ENCODE data around the gene VWC2L.

VWC2L gene

GRCh38 chr2:214477305-214477704 is 66.5 kb downstream of the VWC2L start:
- H3K14ac ChIP-seq (ENCODE audit: low read length in 2 of 2), result no peak overlapping the region
- H4K8ac ChIP-seq (ENCODE audit: low read length), result no peak overlapping the region
- no peak overlapping the region for H2BK12ac ChIP-seq (ENCODE audit: low read length in 2 of 2)
- no peak overlapping the region for H3K4me2 ChIP-seq (ENCODE audit: low read length, poor library complexity, severe bottlenecking)
- no peaks in the 10 kb centered on the region for H3K27me3 ChIP-seq (ENCODE audit: control insufficient read depth in 1 of 2, insufficient read depth in 1 of 2, low read length in 2 of 2)
- no peak overlapping the region for H3K27ac ChIP-seq (ENCODE audit: low read length, poor library complexity, severe bottlenecking)
- no peaks in the 10 kb centered on the region for H3K36me3 ChIP-seq (ENCODE audit: control insufficient read depth in 1 of 2, insufficient read depth in 2 of 2, low read depth in 1 of 2, low read length in 2 of 2)
- DNase-seq, result peak; percentile 83
- H3K4me3 ChIP-seq (ENCODE audit: insufficient read depth in 1 of 2, low read depth in 1 of 2, low read length in 2 of 2), result no peak overlapping the region
- no peak overlapping the region for H3K4ac ChIP-seq (ENCODE audit: low read depth in 1 of 2, low read length in 2 of 2)
- no peak overlapping the region for H2BK120ac ChIP-seq (ENCODE audit: low read depth, low read length)
- H3K18ac ChIP-seq (ENCODE audit: low read depth in 1 of 2, low read length in 2 of 2), result no peak overlapping the region
- no peaks in the 10 kb centered on the region for H3K9me3 ChIP-seq (ENCODE audit: control insufficient read depth, low read length)
- H3K79me1 ChIP-seq (replicated peaks; ENCODE audit: low read length, poor library complexity, severe bottlenecking), result no peaks in the 10 kb centered on the region
- no peak overlapping the region for H2BK5ac ChIP-seq (ENCODE audit: low read depth, low read length, poor library complexity, severe bottlenecking)
- 44% methylated on average over 2 of the region's 2 CpGs for WGBS
- no peak overlapping the region for H2BK15ac ChIP-seq (ENCODE audit: low read depth, poor library complexity, severe bottlenecking)
- no peak overlapping the region for H4K91ac ChIP-seq (ENCODE audit: low read length)
- H3K4me1 ChIP-seq (ENCODE audit: control insufficient read depth, insufficient read depth, low read depth, low read length), result no peaks in the 10 kb centered on the region
- H3K9ac ChIP-seq (ENCODE audit: low read length), result no peak overlapping the region
- no peak overlapping the region for H2AFZ ChIP-seq (ENCODE audit: low read depth, low read length)
- no peak overlapping the region for H3K23ac ChIP-seq (ENCODE audit: low read length in 2 of 2)
- H2AK5ac ChIP-seq (ENCODE audit: low read length, severe bottlenecking), result no peak overlapping the region

DNA sequence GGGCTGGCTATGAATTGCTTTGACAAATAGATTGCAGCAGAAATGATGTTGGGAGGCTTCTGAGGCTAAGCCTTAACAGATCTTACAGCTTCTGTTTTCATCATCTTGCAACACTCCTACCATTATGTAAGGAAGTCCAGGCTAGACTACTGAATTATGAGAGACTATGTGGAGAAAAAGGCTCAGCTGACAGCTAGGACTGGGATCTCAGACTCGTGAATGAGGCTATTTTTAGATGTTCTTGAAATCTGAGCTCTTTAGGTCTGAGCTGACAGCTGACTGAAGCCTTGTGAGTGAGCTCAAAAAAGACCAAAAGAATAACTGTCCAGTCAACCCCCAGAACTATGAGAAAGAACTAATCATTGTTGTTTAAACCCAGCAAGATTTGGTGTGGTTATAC is 70.3 kb downstream of the VWC2L start:
- Histone ChIP-seq H3K9me3 (ENCODE audit: control insufficient read depth, low read length) (no peaks in the 10 kb centered on the region), H3K18ac (ENCODE audit: low read depth in 1 of 2, low read length in 2 of 2) (no peak overlapping the region), H3K36me3 (ENCODE audit: control insufficient read depth in 1 of 2, insufficient read depth in 2 of 2, low read depth in 1 of 2, low read length in 2 of 2) (no peaks in the 10 kb centered on the region), H2BK5ac (ENCODE audit: low read depth, low read length, poor library complexity, severe bottlenecking) (no peak overlapping the region), H2BK120ac (ENCODE audit: low read depth, low read length) (no peak overlapping the region), H2AFZ (ENCODE audit: low read depth, low read length) (no peak overlapping the region), H4K91ac (ENCODE audit: low read length) (no peak overlapping the region), H2BK15ac (ENCODE audit: low read depth, poor library complexity, severe bottlenecking) (no peak overlapping the region), H3K9ac (ENCODE audit: low read length) (no peak overlapping the region), H3K79me1 (replicated peaks; ENCODE audit: low read length, poor library complexity, severe bottlenecking) (no peaks in the 10 kb centered on the region), H3K4ac (ENCODE audit: low read depth in 1 of 2, low read length in 2 of 2) (no peak overlapping the region), H3K23ac (ENCODE audit: low read length in 2 of 2) (no peak overlapping the region), H3K4me2 (ENCODE audit: low read length, poor library complexity, severe bottlenecking) (no peak overlapping the region), H3K27me3 (ENCODE audit: control insufficient read depth in 1 of 2, insufficient read depth in 1 of 2, low read length in 2 of 2) (no peaks in the 10 kb centered on the region), H4K8ac (ENCODE audit: low read length) (no peak overlapping the region), H2BK12ac (ENCODE audit: low read length in 2 of 2) (no peak overlapping the region), H3K4me1 (ENCODE audit: control insufficient read depth, insufficient read depth, low read depth, low read length) (no peaks in the 10 kb centered on the region), H3K14ac (ENCODE audit: low read length in 2 of 2) (no peak overlapping the region), H2AK5ac (ENCODE audit: low read length, severe bottlenecking) (no peak overlapping the region), H3K4me3 (ENCODE audit: insufficient read depth in 1 of 2, low read depth in 1 of 2, low read length in 2 of 2) (no peak overlapping the region), H3K27ac (ENCODE audit: low read length, poor library complexity, severe bottlenecking) (no peak overlapping the region)
- peak; percentile 91 for DNase-seq
- 0% methylated on average over 1 of the region's 1 CpG for WGBS

- H3K4me3 ChIP-seq (ENCODE audit: insufficient read depth in 1 of 2, low read depth in 1 of 2, low read length in 2 of 2), result no peak overlapping the region
- no peaks in the 10 kb centered on the region for H3K27me3 ChIP-seq (ENCODE audit: control insufficient read depth in 1 of 2, insufficient read depth in 1 of 2, low read length in 2 of 2)
- H2BK120ac ChIP-seq (ENCODE audit: low read depth, low read length), result no peak overlapping the region
- no peak overlapping the region for H2AK5ac ChIP-seq (ENCODE audit: low read length, severe bottlenecking)
- H3K14ac ChIP-seq (ENCODE audit: low read length in 2 of 2), result no peak overlapping the region
- no peak overlapping the region for H3K9ac ChIP-seq (ENCODE audit: low read length)
- 86% methylated on average over 2 of the region's 2 CpGs for whole genome bisulfite sequencing
- H4K91ac ChIP-seq (ENCODE audit: low read length), result no peak overlapping the region
- no peaks in the 10 kb centered on the region for H3K4me1 ChIP-seq (ENCODE audit: control insufficient read depth, insufficient read depth, low read depth, low read length)
- DNase-seq, result no peak
- no peak overlapping the region for H3K23ac ChIP-seq (ENCODE audit: low read length in 2 of 2)
- H2BK5ac ChIP-seq (ENCODE audit: low read depth, low read length, poor library complexity, severe bottlenecking), result no peak overlapping the region
- H3K27ac ChIP-seq (ENCODE audit: low read length, poor library complexity, severe bottlenecking), result no peak overlapping the region
- H3K18ac ChIP-seq (ENCODE audit: low read depth in 1 of 2, low read length in 2 of 2), result peak overlapping the region in 1 of 2 experiments; percentile 17
- no peak overlapping the region for H3K4ac ChIP-seq (ENCODE audit: low read depth in 1 of 2, low read length in 2 of 2)
- H3K36me3 ChIP-seq (ENCODE audit: control insufficient read depth in 1 of 2, insufficient read depth in 2 of 2, low read depth in 1 of 2, low read length in 2 of 2), result no peaks in the 10 kb centered on the region
- no peak overlapping the region for H2BK15ac ChIP-seq (ENCODE audit: low read depth, poor library complexity, severe bottlenecking)
- no peak overlapping the region for H3K4me2 ChIP-seq (ENCODE audit: low read length, poor library complexity, severe bottlenecking)
- H2BK12ac ChIP-seq (ENCODE audit: low read length in 2 of 2), result no peak overlapping the region
- H3K9me3 ChIP-seq (ENCODE audit: control insufficient read depth, low read length), result no peaks in the 10 kb centered on the region
- H2AFZ ChIP-seq (ENCODE audit: low read depth, low read length), result no peak overlapping the region
- no peak overlapping the region for H4K8ac ChIP-seq (ENCODE audit: low read length)
- H3K79me1 ChIP-seq (replicated peaks; ENCODE audit: low read length, poor library complexity, severe bottlenecking), result no peaks in the 10 kb centered on the region
Observed at GRCh38 chr2:214482728-214483127, 71.9 kb downstream of the VWC2L start.

DNA sequence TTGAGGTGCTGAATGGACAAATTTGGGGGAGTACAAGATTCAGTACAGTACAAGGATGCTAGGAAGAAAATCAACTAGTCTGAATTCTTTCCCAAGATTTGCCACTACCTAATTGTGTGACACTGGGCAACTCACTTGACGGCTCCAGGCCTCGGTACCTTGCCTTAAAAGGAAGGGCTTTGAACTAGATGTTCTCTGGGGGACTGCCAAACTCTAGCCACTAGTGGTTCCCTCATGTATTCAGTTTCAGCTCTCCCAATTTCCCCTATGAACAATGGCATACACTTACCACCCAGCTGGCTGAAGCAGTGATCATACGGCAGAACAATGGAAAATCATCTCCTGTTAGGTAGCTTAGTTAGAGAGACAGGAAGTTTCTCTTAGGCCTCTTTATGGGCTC is 73.4 kb downstream of the VWC2L start:
- H3K9me3 ChIP-seq (ENCODE audit: control insufficient read depth, low read length), result no peaks in the 10 kb centered on the region
- H2BK12ac ChIP-seq (ENCODE audit: low read length in 2 of 2), result no peak overlapping the region
- no peak overlapping the region for H3K4me3 ChIP-seq (ENCODE audit: insufficient read depth in 1 of 2, low read depth in 1 of 2, low read length in 2 of 2)
- H3K4ac ChIP-seq (ENCODE audit: low read depth in 1 of 2, low read length in 2 of 2), result no peak overlapping the region
- no peak overlapping the region for H2BK15ac ChIP-seq (ENCODE audit: low read depth, poor library complexity, severe bottlenecking)
- no peak overlapping the region for H3K4me2 ChIP-seq (ENCODE audit: low read length, poor library complexity, severe bottlenecking)
- WGBS, result 90% methylated on average over 3 of the region's 3 CpGs
- H2BK120ac ChIP-seq (ENCODE audit: low read depth, low read length), result no peak overlapping the region
- no peak overlapping the region for H3K14ac ChIP-seq (ENCODE audit: low read length in 2 of 2)
- no peak overlapping the region for H2BK5ac ChIP-seq (ENCODE audit: low read depth, low read length, poor library complexity, severe bottlenecking)
- no peak overlapping the region for H3K27ac ChIP-seq (ENCODE audit: low read length, poor library complexity, severe bottlenecking)
- no peak overlapping the region for H3K18ac ChIP-seq (ENCODE audit: low read depth in 1 of 2, low read length in 2 of 2)
- no peak overlapping the region for H3K9ac ChIP-seq (ENCODE audit: low read length)
- no peak overlapping the region for H2AFZ ChIP-seq (ENCODE audit: low read depth, low read length)
- no peak overlapping the region for H4K91ac ChIP-seq (ENCODE audit: low read length)
- DNase-seq, result no peak
- no peak overlapping the region for H2AK5ac ChIP-seq (ENCODE audit: low read length, severe bottlenecking)
- H3K27me3 ChIP-seq (ENCODE audit: control insufficient read depth in 1 of 2, insufficient read depth in 1 of 2, low read length in 2 of 2), result no peaks in the 10 kb centered on the region
- H3K23ac ChIP-seq (ENCODE audit: low read length in 2 of 2), result no peak overlapping the region
- no peak overlapping the region for H4K8ac ChIP-seq (ENCODE audit: low read length)
- H3K4me1 ChIP-seq (ENCODE audit: control insufficient read depth, insufficient read depth, low read depth, low read length), result no peaks in the 10 kb centered on the region
- no peaks in the 10 kb centered on the region for H3K79me1 ChIP-seq (replicated peaks; ENCODE audit: low read length, poor library complexity, severe bottlenecking)
- H3K36me3 ChIP-seq (ENCODE audit: control insufficient read depth in 1 of 2, insufficient read depth in 2 of 2, low read depth in 1 of 2, low read length in 2 of 2), result no peaks in the 10 kb centered on the region

Data from mesenchymal stem cell (in vitro differentiated cells and primary cell).